GM12864 (cell line): ENCODE data around the gene UCHL3.

Experiments used
- DNase-seq: peaks from one replicate; pipeline ENCODE4 v3.0.0-alpha.2; 2011; ENCODE audit warnings: low read depth
- H3K4me3 ChIP-seq: 2 replicates; pipeline ENCODE4 v1.5.1; 2011; ENCODE audit warnings: mild to moderate bottlenecking, low read depth, low read length, control low read depth
- CTCF ChIP-seq: IDR thresholded peaks from 2 replicates; pipeline ENCODE4 v1.5.1; 2011; ENCODE audit warnings: low read depth, mild to moderate bottlenecking, moderate library complexity, low read length, control low read depth, inconsistent platforms; ENCODE audit errors: missing control alignments

UCHL3 gene

DNA sequence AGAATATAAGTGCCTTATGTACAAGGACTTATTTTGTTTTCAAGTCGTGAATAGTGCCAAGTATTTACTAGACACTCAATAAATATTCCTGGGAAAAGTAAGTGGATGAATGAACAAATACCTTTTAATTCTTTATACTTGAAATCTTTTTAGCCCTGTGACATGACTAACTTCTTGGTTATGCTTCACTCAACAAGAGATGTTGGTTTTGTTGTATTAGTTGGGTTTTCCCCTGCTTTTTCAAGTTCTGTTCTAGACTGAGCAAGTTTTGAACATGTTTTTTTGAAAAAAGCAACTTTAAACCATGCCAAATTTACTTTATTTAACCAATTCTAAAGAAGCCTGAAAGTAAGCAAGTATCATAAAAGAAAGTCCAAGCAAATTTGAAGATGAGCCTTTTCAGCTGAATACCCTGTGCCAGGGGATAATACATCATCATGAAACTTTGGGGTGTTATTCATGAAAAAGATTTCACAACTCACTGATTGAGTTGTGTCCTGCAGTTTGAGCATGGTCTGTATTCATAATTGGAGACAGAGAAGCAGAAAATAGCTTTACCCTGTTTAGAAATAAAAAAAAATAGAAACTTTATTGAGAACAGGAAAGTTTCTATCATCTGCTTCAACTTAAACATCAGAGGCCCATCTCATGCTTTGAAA is 97.7 kb downstream of the UCHL3 start:
- no peak for TF ChIP-seq CTCF
- no peak for DNase-seq
- no peak overlapping the region; the same call in 1 of the 2 replicates for H3K4me3 ChIP-seq

- DNase-seq, result no peak
- TF ChIP-seq CTCF, result no peak
- no peak overlapping the region for H3K4me3 ChIP-seq
These were observed 98.9 kb downstream of the UCHL3 start for GRCh38 chr13:75648446-75648845.

DNA sequence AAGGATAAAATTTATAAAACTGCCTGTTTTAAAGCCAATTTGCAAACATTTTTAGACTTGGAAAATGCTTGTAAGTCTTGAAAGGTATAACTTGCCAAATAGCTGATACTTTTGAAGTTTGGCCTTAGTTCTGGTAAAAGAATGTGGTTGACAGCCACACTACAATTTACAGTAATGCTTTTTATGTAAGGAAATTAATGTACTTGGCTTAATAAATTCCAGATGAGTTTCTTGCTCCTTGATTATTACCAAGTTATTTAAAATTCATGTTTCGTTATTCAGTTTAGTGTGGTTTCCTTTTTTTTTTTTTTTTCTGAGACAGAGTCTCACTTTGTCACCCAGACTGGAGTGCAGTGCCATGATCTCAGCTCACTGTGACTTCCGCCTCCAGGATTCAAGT is 101.4 kb downstream of the UCHL3 start:
- H3K4me3 ChIP-seq, result no peak overlapping the region
- no peak for DNase-seq
- TF ChIP-seq CTCF, result no peak

GRCh38 chr13:75652726-75653125 is 103.1 kb downstream of the UCHL3 start:
- H3K4me3 ChIP-seq, result no peak overlapping the region
- TF ChIP-seq CTCF, result no peak
- no peak for DNase-seq
